Kidney (tissue), 14 donors: ENCODE data around the gene GPR61. TPM values are rescaled to one million over a fixed set of nuclear protein-coding genes. Genes with fewer than 3 reads are reported as not detected.
A peak's percentile ranks its signal among the peaks of the same experiment; 100 is the strongest.

Experiments used
- DNase-seq, 5 donors: peaks; one replicate each; pipeline ENCODE4 v3.0.0-alpha.2; 2013 to 2020
- FAIRE-seq: peaks from 2 replicates; lab custom pipeline; 2012; peaks lifted over from hg19 to GRCh38; lab: Jason Lieb, UNC
- H3K27ac ChIP-seq, 2 donors: one replicate each; pipeline ENCODE4 v1.7.0; 2013; ENCODE audit warnings: low read depth in 2 of 2, low read length in 2 of 2, inconsistent platforms in 1 of 2
- H3K27me3 ChIP-seq: one replicate; pipeline ENCODE4 v1.7.1; 2013; ENCODE audit warnings: low read length, inconsistent platforms; ENCODE audit not compliant: control insufficient read depth, insufficient read depth
- H3K36me3 ChIP-seq, 3 donors: one replicate each; pipeline versions ENCODE4 v1.7.0 to v1.7.1; 2013; ENCODE audit warnings: low read length in 3 of 3, control low read depth in 1 of 3, inconsistent platforms in 1 of 3; ENCODE audit not compliant: insufficient read depth in 3 of 3, control insufficient read depth in 2 of 3
- H3K4me1 ChIP-seq, 3 donors: one replicate each; pipeline versions ENCODE4 v1.7.0 to v1.7.1; 2013; ENCODE audit warnings: low read length in 3 of 3, inconsistent platforms in 1 of 3, low read depth in 1 of 3; ENCODE audit not compliant: control insufficient read depth in 2 of 3, insufficient read depth in 2 of 3
- H3K4me3 ChIP-seq, 3 donors: one replicate each; pipeline versions ENCODE4 v1.7.0 to v1.8.1; 2013; ENCODE audit warnings: low read length in 3 of 3, control low read depth in 1 of 3, inconsistent platforms in 1 of 3
- H3K9ac ChIP-seq, 3 donors: one replicate each; pipeline versions ENCODE4 v1.7.0 to v1.7.1; 2013; ENCODE audit warnings: low read length in 3 of 3, control low read depth in 1 of 3, inconsistent platforms in 1 of 3
- H3K9me3 ChIP-seq, 3 donors: one replicate each; pipeline versions ENCODE4 v1.7.0 to v1.7.1; 2013; ENCODE audit warnings: low read length in 3 of 3, control low read depth in 1 of 3, inconsistent platforms in 1 of 3; ENCODE audit not compliant: control insufficient read depth in 2 of 3, insufficient read depth in 1 of 3
- intact Hi-C: fragments of 100-400 bp; cut with DNase I; formaldehyde crosslinking; loops from one replicate; pipeline ENCODE4 v1.11.1; 2022
- polyA plus RNA-seq: library from polyadenylated mRNA; stranded (reverse); fragments of 350-450 nt; fragmentation: Illumina TruSeq; extraction: RNeasy Lipid Tissue Mini Kit (QIAGEN cat#74804); gene quantifications from one replicate; pipeline ENCODE4 v1.2.3, GENCODE V29; 2014; ENCODE audit warnings: low read depth, low replicate concordance; ENCODE audit not compliant: insufficient read depth
- total RNA-seq: library from RNA; stranded (reverse); fragmentation: NEBNext Ultra II Directional; extraction: Animal tissue kit (Norgen Biotek cat#: 25700); gene quantifications from one replicate; pipeline ENCODE4 v1.2.1, GENCODE V29; 2021
- TF ChIP-seq, protein P1 (sequence below): IDR thresholded peaks from 3 replicates; pipeline ENCODE4 v1.5.1; 2012; ENCODE audit warnings: mild to moderate bottlenecking, moderate library complexity, borderline replicate concordance; ENCODE audit not compliant: insufficient read depth; ENCODE audit errors: extremely low read depth
- donor health status: control.
- donor health status: control.
- donor health status: control.
- donor health status: control.
- donor health status: control.
- donor health status: DM: yes; HTN: yes; CAD: no.
- donor health status: Normal renal cell carcinoma (clear cell type).

Gene GPR61
- total and polyA plus RNA-seq, 2 donors from 2014 or later: not detected

DNA sequence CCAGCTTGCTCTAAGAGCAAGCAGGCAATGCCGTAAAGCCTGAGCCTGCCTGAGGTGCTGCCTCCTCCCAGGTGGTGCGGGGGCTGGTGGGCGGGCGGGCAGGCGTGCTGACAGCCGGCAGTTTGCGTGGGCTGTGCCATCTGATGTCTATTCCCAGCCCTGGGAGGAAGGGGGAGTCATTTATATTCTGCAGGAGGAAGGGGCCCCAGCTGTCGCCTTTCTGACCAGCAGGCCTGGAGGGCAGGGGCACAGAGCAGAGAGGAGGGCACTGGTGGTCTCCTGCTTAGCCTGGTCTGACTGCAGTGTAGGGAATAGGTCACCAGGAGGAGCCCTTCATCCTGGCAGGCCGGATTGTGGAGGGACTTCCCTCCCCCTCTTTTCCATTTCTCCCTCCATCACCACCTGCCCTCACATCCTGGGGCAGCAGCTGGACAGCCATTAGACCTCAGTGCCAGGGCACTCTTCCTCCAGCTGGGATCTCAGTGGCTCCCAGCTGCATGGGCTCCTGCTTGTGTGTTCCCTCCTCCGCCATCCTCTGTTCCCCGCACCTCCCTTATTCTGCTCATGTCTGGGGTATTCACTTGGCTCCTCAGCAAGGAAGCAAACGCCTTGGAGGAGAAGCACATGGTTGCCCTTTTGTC is 41.4 kb upstream of the GPR61 start:
- intact Hi-C loops: no loop called here
- H3K27me3 ChIP-seq: no peaks in the 10 kb centered on the region
- peak in 4 of 5 donors; percentile 92 to 94 (median 92) for DNase-seq
- H3K9ac ChIP-seq: no peak overlapping the region
- TF ChIP-seq, protein P1, sequence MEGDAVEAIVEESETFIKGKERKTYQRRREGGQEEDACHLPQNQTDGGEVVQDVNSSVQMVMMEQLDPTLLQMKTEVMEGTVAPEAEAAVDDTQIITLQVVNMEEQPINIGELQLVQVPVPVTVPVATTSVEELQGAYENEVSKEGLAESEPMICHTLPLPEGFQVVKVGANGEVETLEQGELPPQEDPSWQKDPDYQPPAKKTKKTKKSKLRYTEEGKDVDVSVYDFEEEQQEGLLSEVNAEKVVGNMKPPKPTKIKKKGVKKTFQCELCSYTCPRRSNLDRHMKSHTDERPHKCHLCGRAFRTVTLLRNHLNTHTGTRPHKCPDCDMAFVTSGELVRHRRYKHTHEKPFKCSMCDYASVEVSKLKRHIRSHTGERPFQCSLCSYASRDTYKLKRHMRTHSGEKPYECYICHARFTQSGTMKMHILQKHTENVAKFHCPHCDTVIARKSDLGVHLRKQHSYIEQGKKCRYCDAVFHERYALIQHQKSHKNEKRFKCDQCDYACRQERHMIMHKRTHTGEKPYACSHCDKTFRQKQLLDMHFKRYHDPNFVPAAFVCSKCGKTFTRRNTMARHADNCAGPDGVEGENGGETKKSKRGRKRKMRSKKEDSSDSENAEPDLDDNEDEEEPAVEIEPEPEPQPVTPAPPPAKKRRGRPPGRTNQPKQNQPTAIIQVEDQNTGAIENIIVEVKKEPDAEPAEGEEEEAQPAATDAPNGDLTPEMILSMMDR: peak; percentile 27
- no peak overlapping the region for H3K27ac ChIP-seq
- H3K36me3 ChIP-seq: peaks cover 0 to 16% (median 15%) of the 10 kb centered on the region in 3 donors
- no peak overlapping the region for H3K4me3 ChIP-seq
- H3K9me3 ChIP-seq: no peaks in the 10 kb centered on the region
- peaks cover 0 to 25% (median 8%) of the 10 kb centered on the region in 3 donors for H3K4me1 ChIP-seq
- FAIRE-seq: no peak

DNA sequence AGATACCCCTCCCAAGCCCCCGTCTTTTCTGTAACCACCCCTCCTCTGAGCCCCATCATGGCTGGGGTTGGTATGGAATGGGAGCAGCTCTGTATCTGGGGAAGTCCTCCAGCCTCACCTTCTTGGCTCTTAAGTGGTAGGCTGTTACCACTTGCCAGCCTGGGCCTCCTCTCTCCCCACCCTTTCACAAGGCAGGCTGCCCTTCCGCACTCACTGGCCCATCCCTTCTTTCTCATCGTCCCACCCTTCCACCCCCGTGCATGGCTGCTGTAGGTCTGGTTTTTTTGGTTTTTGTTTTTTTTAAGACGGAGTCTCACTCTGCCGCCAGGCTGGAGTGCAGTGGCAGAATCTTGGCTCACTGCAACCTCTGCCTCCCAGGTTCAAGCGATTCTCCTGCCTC is 40.6 kb upstream of the GPR61 start:
- FAIRE-seq (no peak), DNase-seq (no peak)
- H3K27ac ChIP-seq: no peak overlapping the region
- H3K4me3 ChIP-seq: no peak overlapping the region
- H3K9me3 ChIP-seq: no peaks in the 10 kb centered on the region
- no peaks in the 10 kb centered on the region for H3K27me3 ChIP-seq
- peaks cover 0 to 16% (median 15%) of the 10 kb centered on the region in 3 donors for H3K36me3 ChIP-seq
- intact Hi-C loops: no loop called here
- TF ChIP-seq, protein P1: no peak
- H3K4me1 ChIP-seq: peaks cover 0 to 20% (median 4%) of the 10 kb centered on the region in 3 donors
- no peak overlapping the region for H3K9ac ChIP-seq

DNA sequence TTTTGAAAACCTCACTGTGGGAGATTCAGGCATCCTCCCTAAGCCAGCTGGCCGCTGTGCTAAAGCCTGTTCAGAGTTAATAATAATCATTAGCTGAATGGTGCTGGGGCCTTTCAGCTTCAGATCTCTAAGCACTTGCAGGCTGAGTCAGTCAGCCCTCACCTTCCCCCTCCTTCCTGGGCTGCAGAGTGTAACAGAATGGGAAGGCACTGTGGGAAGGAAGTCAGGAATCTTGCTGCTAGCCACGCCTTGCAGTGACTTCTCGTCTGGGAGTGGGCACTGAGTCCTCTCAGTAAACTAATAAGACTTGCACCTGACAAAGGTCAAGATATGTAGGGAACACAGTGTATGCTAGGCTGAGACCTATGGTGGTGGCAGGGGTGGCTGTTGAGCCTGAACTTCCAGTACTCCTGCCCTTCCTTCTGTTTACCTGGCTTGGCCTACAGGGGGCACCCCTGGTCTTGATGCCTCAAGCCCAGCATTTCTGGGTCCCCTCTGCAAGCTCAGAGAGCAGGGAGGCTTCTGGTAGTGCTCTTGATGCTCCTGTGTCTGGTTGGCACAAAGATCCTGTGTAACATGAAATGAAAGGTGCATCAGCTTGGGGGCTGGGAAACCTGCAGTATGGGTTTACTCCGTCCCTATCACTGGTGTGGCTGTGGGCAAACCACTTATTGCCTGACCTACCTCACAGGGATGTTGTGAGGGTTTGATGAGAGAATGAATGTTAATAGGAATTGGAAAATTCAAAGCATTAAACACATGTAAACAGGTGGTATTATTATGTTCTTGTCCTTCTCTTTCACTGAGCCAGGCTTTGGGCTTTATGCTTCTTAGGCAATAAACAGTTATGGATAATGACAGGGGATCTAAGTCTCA is 39.8 kb upstream of the GPR61 start:
- intact Hi-C loops: no loop called here
- peak in 3 of 5 donors; percentile 41 to 62 (median 43) for DNase-seq
- H3K9me3 ChIP-seq: no peaks in the 10 kb centered on the region
- no peak overlapping the region for H3K4me3 ChIP-seq
- H3K27me3 ChIP-seq: no peaks in the 10 kb centered on the region
- no peak overlapping the region for H3K9ac ChIP-seq
- peaks cover 0 to 17% (median 4%) of the 10 kb centered on the region in 3 donors for H3K4me1 ChIP-seq
- H3K27ac ChIP-seq: no peak overlapping the region
- H3K36me3 ChIP-seq: peaks cover 0 to 16% (median 15%) of the 10 kb centered on the region in 3 donors
- TF ChIP-seq, protein P1: peak; percentile 32
- no peak for FAIRE-seq
